ENCODE results near the gene ADGRG7. TPM values are rescaled to one million over a fixed set of nuclear protein-coding genes. Genes with fewer than 3 reads are reported as not detected.
"Not testable (repeated sequence)": the region's sequence is repeated elsewhere in the genome, so short reads cannot be mapped to it uniquely, and the experiment has no call there.

Gene ADGRG7
- polyA plus RNA-seq, 2 of the 4 experiments (the other 2 are of a cell fraction), result 0.09 TPM; not detected in 1

DNA sequence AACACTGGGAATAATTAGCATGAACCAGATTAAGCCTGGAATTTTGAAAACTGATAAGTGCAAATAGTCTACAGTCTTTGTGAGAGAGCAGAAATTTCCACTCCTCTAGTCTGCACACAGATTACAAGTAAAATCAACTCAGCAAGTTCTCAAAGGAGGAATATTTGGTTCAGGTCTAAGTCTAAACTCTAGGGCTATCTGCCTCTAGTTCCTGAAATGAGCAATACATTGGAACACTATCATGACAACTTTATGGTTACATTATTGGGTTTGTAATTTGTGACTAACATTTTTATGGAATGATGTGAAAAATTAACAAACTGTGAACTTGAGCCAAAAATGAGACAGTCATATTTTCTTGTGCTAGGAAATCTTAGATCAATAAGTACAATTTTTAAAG, 30.8 kb upstream of the ADGRG7 start:
- no peak overlapping the region for H3K4me2 ChIP-seq
- peaks cover 8% of the 10 kb centered on the region; the same call in 2 of the 3 replicates for H3K4me1 ChIP-seq
- DNase-seq (ENCODE audit: low read depth in 1 of 2, low spot score in 1 of 2), result no peak
- TF ChIP-seq POLR2A (IDR thresholded peaks at IDR 0.05; ENCODE audit: low read length), result no peak
- no peak for TF ChIP-seq MYC (IDR thresholded peaks at IDR 0.05; ENCODE audit: borderline replicate concordance, low read length)
- no peak for TF ChIP-seq EP300 (IDR thresholded peaks at IDR 0.05)
- TF ChIP-seq MAFK (IDR thresholded peaks at IDR 0.05; ENCODE audit: partially characterized antibody), result no peak
- no peak for TF ChIP-seq RAD21 (conservative IDR thresholded peaks at IDR 0.05 in 1 of 2, IDR thresholded peaks at IDR 0.05 in 1 of 2)
- ATAC-seq, result no peak
- no peak overlapping the region for H3K4me3 ChIP-seq
- ChIA-PET CTCF (interaction anchor here (2.5 kb wide), 1 partner anchor 11 kb away, joined by 8 read pairs; no protein-coding TSS in a partner anchor), POLR2A (no interaction called here)
- H3K27ac ChIP-seq, result no peak overlapping the region
- no peak for FAIRE-seq
- H3K9me3 ChIP-seq, result no peaks in the 10 kb centered on the region

DNA sequence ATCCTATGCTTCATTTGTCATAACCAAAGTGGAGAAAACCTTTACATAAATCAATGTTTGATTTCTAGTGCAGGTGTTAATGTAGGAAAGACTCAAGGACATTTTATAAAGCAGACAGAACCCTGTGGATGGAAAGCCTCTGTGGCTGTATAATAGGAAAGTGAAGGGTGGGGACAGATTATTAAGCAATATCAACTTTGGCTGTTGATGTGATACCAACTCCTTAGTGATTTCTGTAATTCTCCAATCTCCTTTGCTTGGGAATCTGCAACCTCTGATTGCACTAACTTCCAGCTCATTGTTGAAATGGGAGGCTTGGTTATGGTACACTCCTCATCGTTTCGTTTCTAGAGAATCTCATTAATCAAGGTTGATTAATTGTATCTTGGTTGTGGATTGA, 29.3 kb upstream of the ADGRG7 start:
- DNase-seq (ENCODE audit: low read depth in 1 of 2, low spot score in 1 of 2) (no peak), FAIRE-seq (no peak), ATAC-seq (no peak)
- POLR2A ChIA-PET, result no interaction called here
- Histone ChIP-seq H3K27ac (no peak overlapping the region), H3K4me3 (no peak overlapping the region), H3K9me3 (no peaks in the 10 kb centered on the region), H3K4me1 (peaks cover 8% of the 10 kb centered on the region; the same call in 2 of the 3 replicates), H3K4me2 (no peak overlapping the region)
- CTCF ChIA-PET, result interaction anchor here (0.6 to 4.0 kb wide), 7 partner anchors 10 to 616 kb away, joined by 3 to 25 read pairs (median 4); no protein-coding TSS in a partner anchor
- TF ChIP-seq NFE2L2 (conservative IDR thresholded peaks at IDR 0.05; ENCODE audit: low read length) (no peak), SREBF2 (IDR thresholded peaks at IDR 0.05) (no peak), PHF8 (IDR thresholded peaks at IDR 0.05; ENCODE audit: borderline replicate concordance, low read depth) (no peak), RFX5 (IDR thresholded peaks at IDR 0.05) (no peak), EP300 (IDR thresholded peaks at IDR 0.05) (no peak), MAFK (IDR thresholded peaks at IDR 0.05; ENCODE audit: partially characterized antibody) (no peak)
- 3% methylated on average over 2 of the region's 2 CpGs for WGBS (ENCODE audit: missing lambda C conversion rate)

DNA sequence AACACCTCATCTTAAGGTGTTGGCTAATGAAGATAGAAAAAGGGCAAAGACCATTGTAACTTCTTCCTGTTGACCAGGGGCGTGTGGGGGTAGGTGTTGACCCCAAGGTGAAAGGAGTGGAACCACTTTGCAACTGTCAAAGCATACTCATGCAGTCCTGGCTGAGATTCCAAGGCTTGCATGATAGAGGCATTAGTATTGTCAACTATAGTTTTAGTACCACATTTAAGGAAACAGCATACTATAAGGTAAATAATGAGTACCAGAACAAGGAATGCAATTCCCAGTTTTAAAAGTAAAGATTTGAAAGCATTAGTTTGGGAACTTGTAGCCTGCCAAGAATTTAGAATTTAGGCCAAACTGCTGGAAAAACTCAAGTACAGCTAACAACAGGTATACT, 27.8 kb upstream of the ADGRG7 start:
- H3K4me1 ChIP-seq, result peaks cover 4% of the 10 kb centered on the region; the same call in 2 of the 3 replicates
- POLR2A ChIA-PET, result no interaction called here
- H3K9me3 ChIP-seq, result no peaks in the 10 kb centered on the region
- TF ChIP-seq HOXB5 (CRISPR knock-in tag; IDR thresholded peaks at IDR 0.05), result no peak
- TF ChIP-seq, protein P1, sequence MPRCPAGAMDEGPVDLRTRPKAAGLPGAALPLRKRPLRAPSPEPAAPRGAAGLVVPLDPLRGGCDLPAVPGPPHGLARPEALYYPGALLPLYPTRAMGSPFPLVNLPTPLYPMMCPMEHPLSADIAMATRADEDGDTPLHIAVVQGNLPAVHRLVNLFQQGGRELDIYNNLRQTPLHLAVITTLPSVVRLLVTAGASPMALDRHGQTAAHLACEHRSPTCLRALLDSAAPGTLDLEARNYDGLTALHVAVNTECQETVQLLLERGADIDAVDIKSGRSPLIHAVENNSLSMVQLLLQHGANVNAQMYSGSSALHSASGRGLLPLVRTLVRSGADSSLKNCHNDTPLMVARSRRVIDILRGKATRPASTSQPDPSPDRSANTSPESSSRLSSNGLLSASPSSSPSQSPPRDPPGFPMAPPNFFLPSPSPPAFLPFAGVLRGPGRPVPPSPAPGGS (IDR thresholded peaks at IDR 0.05), result no peak
- no peak for TF ChIP-seq CBX8 (IDR thresholded peaks at IDR 0.05)
- TF ChIP-seq RCOR1 (IDR thresholded peaks at IDR 0.05; ENCODE audit: low read depth, low read length), result no peak
- no peak for TF ChIP-seq JUNB (IDR thresholded peaks at IDR 0.05)
- no peak for TF ChIP-seq GATA3 (IDR thresholded peaks at IDR 0.05; ENCODE audit: borderline replicate concordance)
- TF ChIP-seq, protein P2, sequence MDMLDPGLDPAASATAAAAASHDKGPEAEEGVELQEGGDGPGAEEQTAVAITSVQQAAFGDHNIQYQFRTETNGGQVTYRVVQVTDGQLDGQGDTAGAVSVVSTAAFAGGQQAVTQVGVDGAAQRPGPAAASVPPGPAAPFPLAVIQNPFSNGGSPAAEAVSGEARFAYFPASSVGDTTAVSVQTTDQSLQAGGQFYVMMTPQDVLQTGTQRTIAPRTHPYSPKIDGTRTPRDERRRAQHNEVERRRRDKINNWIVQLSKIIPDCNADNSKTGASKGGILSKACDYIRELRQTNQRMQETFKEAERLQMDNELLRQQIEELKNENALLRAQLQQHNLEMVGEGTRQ (IDR thresholded peaks at IDR 0.05), result no peak
- no peak for TF ChIP-seq HOXB13 (CRISPR knock-in tag; IDR thresholded peaks at IDR 0.05; ENCODE audit: low read depth)
- TF ChIP-seq TFCP2L1 (CRISPR knock-in tag; IDR thresholded peaks at IDR 0.05), result no peak
- no peak for TF ChIP-seq BHLHE40 (IDR thresholded peaks at IDR 0.05; ENCODE audit: low read depth, low read length)
- no peak for TF ChIP-seq MYC (IDR thresholded peaks at IDR 0.05; ENCODE audit: borderline replicate concordance, low read length)
- H3K27ac ChIP-seq, result no peak overlapping the region
- no peak for ATAC-seq
- no peak for FAIRE-seq
- CTCF ChIA-PET, result interaction anchor here (1.3 to 4.0 kb wide), 3 partner anchors 9 to 119 kb away, joined by 4 to 25 read pairs (median 22); no protein-coding TSS in a partner anchor
- H3K4me3 ChIP-seq, result no peak overlapping the region
- no peak overlapping the region for H3K4me2 ChIP-seq
- DNase-seq (ENCODE audit: low read depth in 1 of 2, low spot score in 1 of 2), result no peak
- WGBS (ENCODE audit: missing lambda C conversion rate), result 35% methylated on average over 1 of the region's 1 CpG

DNA sequence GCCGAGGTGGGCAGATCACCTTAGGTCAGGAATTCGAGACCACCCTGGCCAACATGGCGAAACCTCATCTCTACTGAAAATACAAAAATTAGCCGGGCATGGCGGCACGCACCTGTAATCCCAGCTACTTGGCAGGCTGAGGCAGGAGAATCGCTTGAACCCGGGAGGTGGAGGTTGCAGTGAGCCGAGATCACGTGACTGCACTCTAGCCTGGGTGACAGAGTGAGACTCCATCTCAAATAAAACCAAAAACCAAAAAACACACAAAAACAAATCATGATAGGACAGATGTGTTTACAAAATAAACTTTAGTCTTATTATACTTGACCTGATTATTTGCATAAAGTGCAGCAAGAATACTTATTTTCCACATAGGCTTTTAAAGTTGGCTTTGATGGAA, 27.2 kb upstream of the ADGRG7 start:
- ATAC-seq; H3K4me2 ChIP-seq; POLR2A ChIA-PET; DNase-seq (ENCODE audit: low read depth in 1 of 2, low spot score in 1 of 2); H3K27ac ChIP-seq; FAIRE-seq; H3K4me3 ChIP-seq; H3K4me1 ChIP-seq; H3K9me3 ChIP-seq: not testable (repeated sequence)
- 71% methylated on average over 10 of the region's 10 CpGs for WGBS (ENCODE audit: missing lambda C conversion rate)
- CTCF ChIA-PET, result interaction anchor here (1.0 to 4.0 kb wide), 4 partner anchors 8 to 131 kb away, joined by 3 to 25 read pairs (median 13); no protein-coding TSS in a partner anchor
